ENCODE results near the gene TCN1. TPM values are rescaled to one million over a fixed set of nuclear protein-coding genes. Genes with fewer than 3 reads are reported as not detected.

Gene TCN1
- total and polyA plus RNA-seq, 9 of the 15 experiments (the other 6 are each of a cell fraction or from before 2014, with no cell fraction given) = 0.63 to 25.9 (median 8.0) TPM

DNA sequence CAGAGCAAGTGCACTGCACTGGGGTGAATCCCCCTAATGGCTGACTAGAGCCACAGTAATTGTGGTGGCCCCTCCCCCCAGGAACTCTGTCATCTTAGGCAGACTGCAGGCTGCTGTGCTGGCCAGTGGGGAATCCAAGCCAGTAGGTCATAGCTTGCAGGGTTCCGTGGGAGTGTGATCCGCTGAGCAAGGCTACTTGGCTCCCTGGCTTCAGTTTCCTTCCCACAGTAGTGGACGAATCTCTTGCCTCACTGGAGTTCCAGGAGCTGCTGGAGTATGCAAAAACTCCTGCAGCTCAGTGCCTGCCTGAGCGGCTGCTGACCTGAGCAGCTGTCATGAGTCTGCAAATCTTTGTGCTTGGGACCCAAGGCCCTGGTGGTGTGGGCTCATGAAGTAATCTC lies 25.5 kb upstream of the TCN1 start (continued):
- TF ChIP-seq, protein P1, sequence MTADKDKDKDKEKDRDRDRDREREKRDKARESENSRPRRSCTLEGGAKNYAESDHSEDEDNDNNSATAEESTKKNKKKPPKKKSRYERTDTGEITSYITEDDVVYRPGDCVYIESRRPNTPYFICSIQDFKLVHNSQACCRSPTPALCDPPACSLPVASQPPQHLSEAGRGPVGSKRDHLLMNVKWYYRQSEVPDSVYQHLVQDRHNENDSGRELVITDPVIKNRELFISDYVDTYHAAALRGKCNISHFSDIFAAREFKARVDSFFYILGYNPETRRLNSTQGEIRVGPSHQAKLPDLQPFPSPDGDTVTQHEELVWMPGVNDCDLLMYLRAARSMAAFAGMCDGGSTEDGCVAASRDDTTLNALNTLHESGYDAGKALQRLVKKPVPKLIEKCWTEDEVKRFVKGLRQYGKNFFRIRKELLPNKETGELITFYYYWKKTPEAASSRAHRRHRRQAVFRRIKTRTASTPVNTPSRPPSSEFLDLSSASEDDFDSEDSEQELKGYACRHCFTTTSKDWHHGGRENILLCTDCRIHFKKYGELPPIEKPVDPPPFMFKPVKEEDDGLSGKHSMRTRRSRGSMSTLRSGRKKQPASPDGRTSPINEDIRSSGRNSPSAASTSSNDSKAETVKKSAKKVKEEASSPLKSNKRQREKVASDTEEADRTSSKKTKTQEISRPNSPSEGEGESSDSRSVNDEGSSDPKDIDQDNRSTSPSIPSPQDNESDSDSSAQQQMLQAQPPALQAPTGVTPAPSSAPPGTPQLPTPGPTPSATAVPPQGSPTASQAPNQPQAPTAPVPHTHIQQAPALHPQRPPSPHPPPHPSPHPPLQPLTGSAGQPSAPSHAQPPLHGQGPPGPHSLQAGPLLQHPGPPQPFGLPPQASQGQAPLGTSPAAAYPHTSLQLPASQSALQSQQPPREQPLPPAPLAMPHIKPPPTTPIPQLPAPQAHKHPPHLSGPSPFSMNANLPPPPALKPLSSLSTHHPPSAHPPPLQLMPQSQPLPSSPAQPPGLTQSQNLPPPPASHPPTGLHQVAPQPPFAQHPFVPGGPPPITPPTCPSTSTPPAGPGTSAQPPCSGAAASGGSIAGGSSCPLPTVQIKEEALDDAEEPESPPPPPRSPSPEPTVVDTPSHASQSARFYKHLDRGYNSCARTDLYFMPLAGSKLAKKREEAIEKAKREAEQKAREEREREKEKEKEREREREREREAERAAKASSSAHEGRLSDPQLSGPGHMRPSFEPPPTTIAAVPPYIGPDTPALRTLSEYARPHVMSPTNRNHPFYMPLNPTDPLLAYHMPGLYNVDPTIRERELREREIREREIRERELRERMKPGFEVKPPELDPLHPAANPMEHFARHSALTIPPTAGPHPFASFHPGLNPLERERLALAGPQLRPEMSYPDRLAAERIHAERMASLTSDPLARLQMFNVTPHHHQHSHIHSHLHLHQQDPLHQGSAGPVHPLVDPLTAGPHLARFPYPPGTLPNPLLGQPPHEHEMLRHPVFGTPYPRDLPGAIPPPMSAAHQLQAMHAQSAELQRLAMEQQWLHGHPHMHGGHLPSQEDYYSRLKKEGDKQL (CRISPR knock-in tag; IDR thresholded peaks at IDR 0.05; ENCODE audit: borderline replicate concordance) = no peak
- TF ChIP-seq SMC3 (conservative IDR thresholded peaks at IDR 0.05; ENCODE audit: insufficient read depth, low read depth, low read length) (no peak), TRIM24 (IDR thresholded peaks at IDR 0.05) (peak in 1 of 2 experiments; percentile 19; a peak in 2 of 4 replicates), ATF7 (IDR thresholded peaks at IDR 0.05) (peak; percentile 59), HDAC1 (IDR thresholded peaks at IDR 0.05) (peak in 1 of 2 experiments; percentile 55; a peak in 1 of 4 replicates), NONO (IDR thresholded peaks at IDR 0.05; ENCODE audit: low read depth in 2 of 2, low read length in 1 of 2) (0 out of 4 replicates have a peak, but pooled peaks of 1 of the 2 experiments have one; percentile 35), CBFA2T3 (IDR thresholded peaks at IDR 0.05) (0 out of 2 replicates have a peak, but pooled peaks have one; percentile 12)
- TF ChIP-seq, protein P2, sequence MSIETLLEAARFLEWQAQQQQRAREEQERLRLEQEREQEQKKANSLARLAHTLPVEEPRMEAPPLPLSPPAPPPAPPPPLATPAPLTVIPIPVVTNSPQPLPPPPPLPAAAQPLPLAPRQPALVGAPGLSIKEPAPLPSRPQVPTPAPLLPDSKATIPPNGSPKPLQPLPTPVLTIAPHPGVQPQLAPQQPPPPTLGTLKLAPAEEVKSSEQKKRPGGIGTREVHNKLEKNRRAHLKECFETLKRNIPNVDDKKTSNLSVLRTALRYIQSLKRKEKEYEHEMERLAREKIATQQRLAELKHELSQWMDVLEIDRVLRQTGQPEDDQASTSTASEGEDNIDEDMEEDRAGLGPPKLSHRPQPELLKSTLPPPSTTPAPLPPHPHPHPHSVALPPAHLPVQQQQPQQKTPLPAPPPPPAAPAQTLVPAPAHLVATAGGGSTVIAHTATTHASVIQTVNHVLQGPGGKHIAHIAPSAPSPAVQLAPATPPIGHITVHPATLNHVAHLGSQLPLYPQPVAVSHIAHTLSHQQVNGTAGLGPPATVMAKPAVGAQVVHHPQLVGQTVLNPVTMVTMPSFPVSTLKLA (conservative IDR thresholded peaks at IDR 0.05) = 0 out of 4 replicates have a peak, but pooled peaks of 1 of the 2 experiments have one; percentile 25

All from K562 (cell line).